LNCaP clone FGC (cell line): Measurements from ENCODE around the gene CCDC178.

Experiments
- DNase-seq: peaks from one replicate; pipeline ENCODE4 v3.0.0-alpha.2; 2011; ENCODE audit warnings: low read depth
- H3K4me3 ChIP-seq: 2 replicates; pipeline ENCODE4 v1.5.1; 2011; ENCODE audit warnings: mild to moderate bottlenecking, low read depth, low read length, control low read depth
- TF ChIP-seq, protein P1 (sequence below): IDR thresholded peaks from 2 replicates; pipeline ENCODE4 v1.5.1; 2012; ENCODE audit warnings: mild to moderate bottlenecking; ENCODE audit not compliant: control insufficient read depth, insufficient read depth; ENCODE audit errors: extremely low read depth

The CCDC178 gene

DNA sequence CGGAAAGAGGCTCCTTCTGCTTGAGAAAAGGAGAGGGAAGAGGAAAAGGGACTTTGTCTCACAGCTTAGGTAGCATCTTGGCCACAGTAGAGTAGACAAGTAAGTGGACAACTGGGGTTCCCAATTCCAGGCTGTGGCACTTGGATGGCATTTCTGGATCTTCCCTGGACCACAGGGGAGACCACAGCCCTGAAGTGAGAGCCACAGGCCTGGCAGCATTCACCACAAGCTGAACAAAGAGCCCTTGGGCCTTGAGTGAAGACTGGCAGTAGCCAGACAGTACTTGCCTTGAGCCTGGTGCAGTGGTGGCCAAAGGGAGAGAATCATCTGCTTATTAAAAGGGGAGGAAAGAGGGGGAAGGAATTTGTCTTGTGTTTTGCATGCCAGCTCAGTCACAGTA lies 441.6 kb downstream of the CCDC178 start:
- DNase-seq: no peak
- TF ChIP-seq, protein P1, sequence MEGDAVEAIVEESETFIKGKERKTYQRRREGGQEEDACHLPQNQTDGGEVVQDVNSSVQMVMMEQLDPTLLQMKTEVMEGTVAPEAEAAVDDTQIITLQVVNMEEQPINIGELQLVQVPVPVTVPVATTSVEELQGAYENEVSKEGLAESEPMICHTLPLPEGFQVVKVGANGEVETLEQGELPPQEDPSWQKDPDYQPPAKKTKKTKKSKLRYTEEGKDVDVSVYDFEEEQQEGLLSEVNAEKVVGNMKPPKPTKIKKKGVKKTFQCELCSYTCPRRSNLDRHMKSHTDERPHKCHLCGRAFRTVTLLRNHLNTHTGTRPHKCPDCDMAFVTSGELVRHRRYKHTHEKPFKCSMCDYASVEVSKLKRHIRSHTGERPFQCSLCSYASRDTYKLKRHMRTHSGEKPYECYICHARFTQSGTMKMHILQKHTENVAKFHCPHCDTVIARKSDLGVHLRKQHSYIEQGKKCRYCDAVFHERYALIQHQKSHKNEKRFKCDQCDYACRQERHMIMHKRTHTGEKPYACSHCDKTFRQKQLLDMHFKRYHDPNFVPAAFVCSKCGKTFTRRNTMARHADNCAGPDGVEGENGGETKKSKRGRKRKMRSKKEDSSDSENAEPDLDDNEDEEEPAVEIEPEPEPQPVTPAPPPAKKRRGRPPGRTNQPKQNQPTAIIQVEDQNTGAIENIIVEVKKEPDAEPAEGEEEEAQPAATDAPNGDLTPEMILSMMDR: no peak
- no peak overlapping the region for H3K4me3 ChIP-seq

DNA sequence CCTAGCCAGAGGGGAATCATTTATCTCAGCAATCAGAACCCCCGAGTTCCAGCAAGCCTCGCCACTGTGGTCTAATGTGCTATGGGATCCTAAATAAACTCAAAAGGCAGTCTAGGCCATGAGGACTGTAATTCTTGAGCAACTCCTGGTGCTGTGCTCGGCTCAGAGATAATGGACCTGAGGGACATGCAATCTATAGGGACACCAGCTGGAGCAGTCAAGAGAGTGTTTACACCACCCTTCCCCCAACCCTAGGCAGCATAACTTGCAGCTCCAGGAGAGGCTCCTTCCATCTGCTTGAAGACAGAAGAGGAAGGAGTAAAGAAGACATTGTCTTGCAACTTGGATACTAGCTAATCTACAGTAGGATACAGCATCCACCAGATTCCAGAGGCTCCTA lies 442.2 kb downstream of the CCDC178 start:
- TF ChIP-seq, protein P1: no peak
- H3K4me3 ChIP-seq: no peak overlapping the region
- no peak for DNase-seq

DNA sequence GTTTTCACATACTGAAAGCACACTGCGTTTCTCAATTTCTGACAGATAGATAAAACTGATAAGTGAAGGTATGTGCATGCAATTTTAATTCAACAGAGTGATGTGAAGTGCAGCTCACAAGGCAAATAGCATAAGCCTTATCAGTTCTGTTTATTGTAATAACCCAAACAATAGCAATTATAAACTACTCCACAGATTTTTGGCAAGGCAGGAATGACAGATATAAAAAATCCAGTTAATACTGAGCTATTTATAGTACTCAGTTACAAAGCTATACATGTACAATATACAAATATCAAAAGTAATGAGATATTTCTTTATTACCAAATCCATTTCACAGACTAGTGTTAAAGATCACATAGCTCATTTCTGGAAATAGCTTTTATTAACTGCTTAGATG lies 456.8 kb downstream of the CCDC178 start:
- no peak overlapping the region for H3K4me3 ChIP-seq
- TF ChIP-seq, protein P1: no peak
- DNase-seq: no peak

DNA sequence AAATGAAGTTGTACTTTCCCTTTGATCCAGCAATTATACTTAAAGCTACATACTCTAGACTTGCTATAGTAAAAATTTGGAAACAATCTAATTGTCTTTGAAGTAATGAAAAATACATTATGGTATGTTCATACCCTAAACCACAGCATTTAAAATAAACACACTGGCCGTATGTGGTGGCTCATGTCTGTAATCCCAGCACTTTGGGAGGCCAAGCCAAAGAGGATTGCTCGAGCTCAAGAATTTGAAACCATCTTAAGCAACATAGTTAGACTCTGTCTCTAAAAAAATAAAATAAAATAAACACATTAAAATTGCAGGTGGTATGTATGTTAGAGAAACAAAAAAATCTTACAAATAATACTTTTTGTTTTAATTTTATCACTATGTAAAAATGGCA lies 459.6 kb downstream of the CCDC178 start:
- no peak for DNase-seq
- H3K4me3 ChIP-seq: no peak overlapping the region
- TF ChIP-seq, protein P1: no peak

DNA sequence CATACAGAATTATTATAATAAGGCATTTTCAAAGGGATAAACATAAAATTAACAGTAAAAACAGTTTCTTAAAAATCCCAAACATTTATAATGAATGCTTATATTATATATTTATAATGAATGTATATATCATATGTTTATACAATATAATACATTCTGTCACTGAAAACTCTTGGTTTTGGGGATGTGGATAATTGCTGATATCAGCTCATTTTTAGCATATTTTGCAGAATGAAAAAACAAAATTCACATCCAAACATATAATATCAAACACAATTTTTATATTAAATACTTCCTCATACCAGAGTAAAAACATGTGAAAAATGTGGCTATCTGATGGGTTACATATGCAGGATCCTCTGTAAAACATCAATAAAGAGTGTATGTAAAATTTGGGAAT lies 465.0 kb downstream of the CCDC178 start:
- no peak overlapping the region for H3K4me3 ChIP-seq
- no peak for DNase-seq
- TF ChIP-seq, protein P1: no peak

DNA sequence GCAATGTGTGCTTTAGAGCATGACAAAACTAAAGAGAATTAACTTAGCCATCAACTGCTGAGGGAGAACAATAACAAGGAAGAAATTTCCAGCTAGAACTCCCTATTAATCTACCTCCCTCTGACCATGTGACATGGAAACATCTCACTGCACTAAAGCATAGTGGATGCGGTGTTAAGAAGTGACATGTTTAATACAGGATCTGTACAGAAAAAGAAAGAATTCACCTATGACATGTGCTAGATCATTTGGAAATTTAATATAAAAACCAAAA lies 465.4 kb downstream of the CCDC178 start:
- H3K4me3 ChIP-seq: no peak overlapping the region
- DNase-seq: no peak
- TF ChIP-seq, protein P1: no peak

DNA sequence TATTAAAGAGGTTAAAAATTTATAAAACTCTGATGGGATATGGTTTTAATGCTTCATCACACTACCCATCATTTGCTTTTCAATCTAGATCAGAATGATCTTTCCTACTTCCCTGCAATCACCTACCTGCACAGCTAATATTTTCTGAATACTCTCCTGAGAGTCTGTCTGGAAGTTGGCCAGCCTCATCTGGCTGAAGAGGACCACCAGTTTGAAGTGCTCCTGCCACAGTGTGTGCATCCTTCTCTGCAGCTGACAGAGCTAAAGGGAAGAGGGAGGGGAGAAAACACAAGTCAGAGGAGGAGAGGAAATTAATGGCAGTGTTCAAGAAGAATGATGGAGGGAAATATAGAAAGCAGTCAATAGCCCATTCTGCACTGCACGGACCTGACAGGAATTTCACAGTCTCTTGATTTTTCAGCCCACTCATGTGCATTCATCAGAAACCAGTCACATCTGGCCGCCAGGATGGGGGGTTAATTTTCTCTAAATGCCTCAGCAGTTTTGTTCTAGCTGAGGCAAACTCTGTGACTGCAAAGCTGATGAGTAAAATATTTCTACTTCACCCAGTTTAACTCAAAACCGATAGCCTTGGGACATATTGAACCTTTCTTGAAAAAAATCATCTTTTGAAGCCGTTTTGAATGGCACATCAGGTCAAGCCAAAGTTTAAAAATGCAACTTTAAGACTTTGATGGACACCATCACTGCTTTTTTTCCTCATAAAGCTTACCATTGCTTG lies 465.9 kb downstream of the CCDC178 start:
- DNase-seq: no peak
- no peak overlapping the region for H3K4me3 ChIP-seq
- TF ChIP-seq, protein P1: no peak
